PC-9 (cell line): ENCODE measurements around the gene ZFAND6.

Experiments used
- EZH2 ChIP-seq: fragments of 200-600 bp; sonication (generic); IDR thresholded peaks from 2 replicates; pipeline ENCODE4 v1.8.0; 2017; ENCODE audit warnings: antibody characterized with exemption, low read depth
- TF ChIP-seq, protein P1 (sequence below): fragments of 200-600 bp; sonication (generic); conservative IDR thresholded peaks from 2 replicates; pipeline ENCODE4 v1.6.1; 2017; ENCODE audit warnings: mixed run types, antibody characterized with exemption, mild to moderate bottlenecking, moderate library complexity

DNA sequence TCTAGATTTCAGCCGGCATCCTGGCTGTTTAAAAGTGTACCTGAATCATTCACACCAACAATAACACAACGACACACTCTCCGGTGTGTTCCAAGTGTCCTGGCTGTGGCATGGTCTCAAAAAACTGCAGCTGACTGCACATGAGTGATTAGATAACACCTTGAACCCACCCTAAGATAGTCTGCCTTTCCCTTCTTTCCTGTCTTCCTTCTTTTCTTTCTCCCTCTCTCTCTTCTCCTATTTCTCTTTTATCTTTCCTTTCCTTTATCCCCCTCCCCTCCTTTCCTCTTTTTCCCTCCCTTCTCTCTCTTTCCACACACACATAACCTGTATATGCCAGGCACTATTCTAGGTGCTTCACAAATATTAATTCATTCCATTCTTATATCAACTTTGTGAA, 92.1 kb downstream of the ZFAND6 start:
- TF ChIP-seq, protein P1, sequence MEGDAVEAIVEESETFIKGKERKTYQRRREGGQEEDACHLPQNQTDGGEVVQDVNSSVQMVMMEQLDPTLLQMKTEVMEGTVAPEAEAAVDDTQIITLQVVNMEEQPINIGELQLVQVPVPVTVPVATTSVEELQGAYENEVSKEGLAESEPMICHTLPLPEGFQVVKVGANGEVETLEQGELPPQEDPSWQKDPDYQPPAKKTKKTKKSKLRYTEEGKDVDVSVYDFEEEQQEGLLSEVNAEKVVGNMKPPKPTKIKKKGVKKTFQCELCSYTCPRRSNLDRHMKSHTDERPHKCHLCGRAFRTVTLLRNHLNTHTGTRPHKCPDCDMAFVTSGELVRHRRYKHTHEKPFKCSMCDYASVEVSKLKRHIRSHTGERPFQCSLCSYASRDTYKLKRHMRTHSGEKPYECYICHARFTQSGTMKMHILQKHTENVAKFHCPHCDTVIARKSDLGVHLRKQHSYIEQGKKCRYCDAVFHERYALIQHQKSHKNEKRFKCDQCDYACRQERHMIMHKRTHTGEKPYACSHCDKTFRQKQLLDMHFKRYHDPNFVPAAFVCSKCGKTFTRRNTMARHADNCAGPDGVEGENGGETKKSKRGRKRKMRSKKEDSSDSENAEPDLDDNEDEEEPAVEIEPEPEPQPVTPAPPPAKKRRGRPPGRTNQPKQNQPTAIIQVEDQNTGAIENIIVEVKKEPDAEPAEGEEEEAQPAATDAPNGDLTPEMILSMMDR, result no peak
- no peak for TF ChIP-seq EZH2
